Fibroblast of skin of scalp (primary cell): ENCODE measurements around the gene NCLN.
"Not testable (repeated sequence)": the region's sequence is repeated elsewhere in the genome, so short reads cannot be mapped to it uniquely, and the experiment has no call there.

Experiments used
- DNase-seq: peaks from one replicate; pipeline ENCODE4 v3.0.0-alpha.2; 2013

The NCLN gene

DNA sequence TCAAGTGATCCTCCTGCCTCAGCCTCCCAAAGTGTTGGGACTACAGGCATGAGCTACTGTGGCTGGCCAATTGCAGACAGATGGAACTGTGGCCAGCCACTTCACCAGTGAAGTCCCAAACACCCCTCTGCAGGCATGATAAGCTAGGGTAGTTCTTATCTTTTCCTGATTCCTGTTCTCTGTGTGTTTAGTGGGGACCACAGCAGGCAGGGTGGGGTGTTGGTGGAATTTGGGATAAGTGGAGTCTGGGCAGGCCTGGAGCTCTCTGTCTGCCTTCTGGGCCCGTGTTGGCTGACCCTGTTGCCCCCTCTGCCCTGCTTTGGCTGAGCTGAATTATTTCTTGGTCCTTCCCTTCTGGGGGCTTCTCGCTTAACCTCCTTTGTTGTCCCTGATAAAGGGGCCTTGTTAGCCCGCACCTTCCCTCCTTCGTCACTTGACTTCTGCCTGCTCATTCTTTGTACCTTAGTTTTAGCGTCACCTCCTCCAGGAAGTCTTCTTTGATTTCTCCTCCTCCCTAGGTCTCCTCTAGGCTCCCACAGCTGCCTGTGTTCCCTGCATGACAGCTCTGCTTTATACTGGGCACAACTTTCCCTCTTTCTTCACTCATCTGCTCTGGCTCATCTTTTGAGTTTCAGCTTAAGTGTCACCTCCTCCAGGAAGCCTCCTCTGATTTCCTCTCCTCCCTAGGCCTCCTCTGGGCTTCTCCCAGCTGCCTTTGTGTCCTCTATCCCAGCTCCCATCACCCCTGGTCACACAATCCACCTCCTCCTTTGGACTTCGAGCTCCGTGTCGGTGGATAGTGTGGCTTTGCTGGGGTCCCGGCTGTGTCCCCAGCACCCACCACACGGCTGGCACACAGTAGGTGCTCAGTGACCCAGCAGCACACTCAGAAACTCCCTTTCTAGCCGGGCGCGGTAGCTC lies 1.7 kb upstream of the NCLN start:
- no peak for DNase-seq

DNA sequence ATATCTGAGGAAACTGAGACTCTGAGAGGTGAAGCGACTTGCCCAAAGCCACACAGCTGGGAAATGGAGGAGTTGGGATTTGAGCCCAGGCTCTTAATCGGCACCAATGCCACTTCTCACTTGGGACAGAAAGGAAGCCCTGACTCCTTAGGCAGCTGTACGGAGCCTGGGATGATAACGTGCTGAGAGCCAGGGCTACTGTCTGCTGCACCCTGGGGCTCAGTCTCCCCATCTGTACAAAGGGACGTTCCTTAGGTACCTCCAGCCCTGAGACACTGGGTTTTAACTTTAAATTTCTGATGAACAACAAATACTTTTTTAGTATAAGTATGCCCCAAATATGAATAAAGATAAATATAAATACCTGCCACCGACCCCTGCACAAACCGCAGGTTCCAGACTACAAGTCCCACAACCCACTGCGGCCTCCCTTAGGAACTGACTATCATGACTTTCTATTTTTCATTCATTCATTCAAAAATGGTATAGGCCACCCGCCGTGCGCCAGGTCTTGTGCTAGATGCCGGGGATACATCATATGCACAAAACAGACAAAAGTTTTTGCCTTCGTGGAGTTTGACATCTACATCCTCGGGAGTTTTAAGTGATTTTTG lies 776 bp upstream of the NCLN start:
- DNase-seq, result peak; percentile 72

DNA sequence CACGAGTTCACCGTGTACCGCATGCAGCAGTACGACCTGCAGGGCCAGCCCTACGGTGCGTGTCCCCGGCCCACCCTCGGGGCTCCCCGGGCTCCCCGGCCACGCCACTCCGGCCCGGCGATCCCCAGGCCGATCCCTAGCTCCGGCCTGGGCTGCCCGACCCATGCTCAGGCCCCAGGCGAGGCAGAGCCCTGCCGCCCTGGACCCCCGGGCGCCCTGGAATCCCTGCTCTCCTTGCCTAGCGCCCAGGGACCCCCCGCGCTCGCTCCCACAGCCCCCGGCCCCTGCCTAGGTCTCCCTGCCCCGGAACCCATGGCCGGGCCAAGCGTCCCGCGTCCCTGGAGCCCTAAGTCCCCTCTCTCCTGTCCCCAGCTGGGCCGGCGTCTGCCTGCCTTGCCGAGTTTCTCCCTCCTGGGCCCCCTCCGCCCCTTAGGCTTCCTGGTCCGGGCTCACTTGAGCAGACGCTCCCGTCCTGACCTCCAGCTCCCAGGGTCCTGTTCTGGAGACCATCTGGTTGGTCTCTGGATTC lies 494 bp downstream of the NCLN start:
- DNase-seq, result no peak

DNA sequence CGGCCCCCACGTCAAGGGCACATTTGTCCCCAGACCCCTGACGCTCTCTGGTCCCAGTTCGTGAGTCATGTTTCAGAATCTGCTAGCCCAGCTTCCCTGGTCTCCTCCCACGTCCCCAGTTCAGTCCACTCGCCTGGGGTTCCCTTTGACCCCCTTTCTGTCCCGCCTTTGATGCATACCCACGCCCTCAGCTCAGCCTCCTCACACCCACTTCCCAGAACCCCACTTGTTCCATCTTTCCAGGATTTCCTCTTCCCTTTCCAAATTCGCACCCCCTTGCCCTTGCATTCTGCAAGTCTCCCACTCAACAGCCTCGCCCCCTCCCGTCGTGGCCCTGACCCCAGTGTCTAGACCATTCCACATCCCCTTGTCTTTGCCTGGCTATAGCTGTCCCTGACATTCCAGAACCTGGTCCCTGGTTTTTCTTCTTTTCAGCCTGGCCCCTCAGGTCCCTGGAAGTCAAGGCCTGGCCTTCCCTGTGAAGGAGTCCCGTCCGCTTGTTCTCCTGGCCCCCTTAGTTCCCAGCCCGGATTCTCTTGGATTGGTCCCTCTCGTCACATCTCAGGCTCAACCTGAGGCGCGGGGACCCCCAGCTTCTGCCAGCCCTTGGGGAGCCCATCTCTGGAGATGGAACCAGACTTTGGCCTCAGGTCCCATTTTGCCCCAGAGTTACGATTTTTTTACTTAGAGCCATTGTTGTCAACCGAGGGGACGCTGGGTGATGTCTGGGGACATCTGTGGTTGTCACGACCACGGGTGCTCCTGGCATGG lies 1.3 kb downstream of the NCLN start:
- DNase-seq, result no peak

DNA sequence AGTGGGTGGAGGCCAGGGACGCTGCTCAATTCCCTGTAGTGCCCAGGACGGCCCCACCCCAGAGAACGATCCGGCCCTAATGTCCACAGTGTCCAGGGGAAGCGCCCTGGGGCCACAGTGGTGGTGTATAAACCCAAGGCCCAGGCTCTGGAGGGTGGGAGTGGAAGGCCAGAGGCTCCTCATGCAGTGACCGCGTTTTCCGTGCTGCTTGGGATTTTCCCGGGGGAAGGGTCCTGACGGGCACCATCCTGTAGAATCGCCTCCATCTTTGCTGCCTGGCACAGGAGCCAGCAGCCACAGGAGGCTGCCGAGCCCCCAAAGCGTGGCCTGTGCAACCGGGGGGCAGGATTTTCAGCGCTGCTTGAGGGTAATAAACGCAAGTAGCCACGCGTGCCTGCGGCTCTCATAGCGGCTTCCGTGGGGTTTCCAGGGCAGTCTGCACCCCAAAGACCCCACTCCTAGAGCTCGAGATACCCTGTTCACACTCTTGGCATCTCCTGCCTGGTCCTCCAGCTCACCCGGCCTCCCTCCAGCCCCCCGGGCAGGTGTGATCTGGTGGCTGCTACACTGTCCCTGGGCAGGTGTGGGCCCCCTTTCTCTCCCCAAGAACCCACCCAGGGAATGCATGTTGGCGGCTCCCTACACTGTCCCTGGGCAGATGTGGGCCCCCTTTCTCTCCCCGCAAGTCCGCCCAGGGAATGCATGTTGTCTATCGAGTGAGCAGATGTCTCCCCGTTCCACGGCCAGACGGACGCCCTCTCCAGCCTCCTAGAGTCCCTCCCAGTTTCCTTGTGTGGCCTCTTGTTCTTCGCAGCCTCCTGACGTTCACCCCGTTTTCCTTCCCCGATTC lies 2.2 kb downstream of the NCLN start:
- DNase-seq, result no peak

DNA sequence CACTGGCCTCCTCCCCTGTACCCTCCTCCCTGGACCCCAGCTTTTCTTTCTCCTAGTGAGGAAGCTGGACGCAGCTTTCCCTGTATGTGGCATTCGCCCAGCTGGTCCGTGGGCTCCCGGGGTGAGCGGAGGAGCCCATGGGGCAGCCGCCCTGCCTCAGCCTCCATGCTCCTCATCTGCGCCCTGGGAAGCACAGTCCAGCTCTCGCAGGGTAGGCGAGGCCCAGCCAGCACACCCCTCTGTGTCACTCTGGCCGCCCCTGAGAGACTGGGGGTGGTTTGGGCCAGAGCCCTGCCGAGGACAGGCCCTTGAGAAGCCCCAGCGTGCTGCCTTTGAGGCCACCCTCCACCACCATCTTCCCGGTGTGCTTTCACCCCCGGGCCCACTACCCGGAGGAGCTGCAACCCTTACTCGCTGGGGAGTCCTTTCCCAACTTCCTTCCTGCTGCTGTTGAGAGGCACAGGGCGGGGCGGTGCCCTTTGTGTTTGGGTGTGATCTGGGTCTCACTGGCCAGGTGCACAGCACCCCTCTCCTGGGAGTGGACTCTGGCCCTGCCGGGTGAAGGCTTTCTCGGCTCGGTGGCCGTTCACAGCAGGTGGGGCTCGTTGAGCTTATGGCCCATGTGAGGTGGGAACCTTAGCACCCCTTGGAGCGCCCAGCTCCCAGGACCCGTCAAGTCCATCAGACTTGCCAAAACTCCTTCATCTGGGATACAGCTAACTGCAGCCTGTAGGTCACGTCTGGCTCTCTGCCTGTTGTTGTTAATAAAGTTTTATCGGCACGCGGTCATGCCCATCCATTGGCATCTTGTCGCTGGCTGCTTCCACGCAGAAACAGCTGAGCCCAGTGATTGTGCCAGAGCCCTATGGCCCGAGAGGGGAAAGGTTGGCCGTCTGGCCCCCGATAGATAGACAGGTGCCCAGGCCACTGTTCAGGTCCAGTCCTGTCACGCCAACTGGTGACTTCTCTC lies 3.2 kb downstream of the NCLN start:
- no peak for DNase-seq

DNA sequence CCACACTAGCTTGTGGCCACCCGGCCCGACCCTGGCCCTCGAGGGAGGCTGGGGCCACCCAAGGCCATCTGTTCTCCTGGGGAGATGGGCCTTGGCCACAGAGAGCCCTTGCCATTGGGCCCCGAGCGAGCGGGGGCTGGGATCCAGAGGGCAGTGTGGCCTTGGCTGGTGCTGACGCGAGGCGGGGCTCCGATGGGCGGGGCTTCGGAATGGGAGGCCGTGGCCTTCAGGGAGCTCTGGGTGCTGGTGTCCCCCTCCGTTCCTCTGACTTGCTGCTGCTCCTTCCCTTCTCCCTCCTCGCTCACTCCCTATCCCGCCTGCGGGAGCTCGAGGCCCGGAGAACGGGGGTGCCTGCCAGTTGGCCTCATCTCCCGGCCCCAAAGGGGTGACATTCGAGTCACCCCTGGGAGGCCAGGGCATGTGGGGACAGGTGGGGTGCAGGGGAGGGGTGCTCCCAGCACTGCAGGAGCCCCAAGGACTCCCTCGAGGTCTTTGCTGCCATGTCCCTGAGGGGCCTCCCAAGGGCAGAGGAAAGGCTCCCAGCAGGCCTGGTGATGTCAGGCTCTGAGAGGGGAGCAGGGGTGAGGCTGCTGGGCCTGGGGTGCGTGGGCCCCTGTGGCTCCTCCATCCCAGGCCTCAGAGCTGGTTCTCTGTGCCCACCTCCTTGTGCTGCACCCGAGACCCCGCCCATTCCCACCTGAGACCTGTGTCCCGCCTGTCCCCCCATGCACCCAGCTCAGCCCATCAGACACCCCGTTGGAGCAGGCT lies 4.2 kb downstream of the NCLN start:
- DNase-seq, result no peak

DNA sequence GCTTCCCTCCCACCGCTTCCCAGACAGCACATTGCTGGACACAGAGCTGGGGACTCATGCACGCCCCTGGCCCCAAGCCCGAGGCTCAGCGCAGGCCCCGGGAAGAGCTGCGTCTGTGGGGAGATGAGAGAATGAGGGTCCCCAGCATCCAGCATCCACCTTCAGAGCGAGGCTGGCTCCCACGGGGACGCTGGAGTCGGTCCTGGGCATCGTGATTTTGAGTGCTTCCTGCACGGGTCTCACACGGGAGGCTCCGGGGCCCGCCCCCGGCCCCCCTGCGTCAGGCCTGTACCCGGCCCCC lies 4.7 kb downstream of the NCLN start:
- no peak for DNase-seq

DNA sequence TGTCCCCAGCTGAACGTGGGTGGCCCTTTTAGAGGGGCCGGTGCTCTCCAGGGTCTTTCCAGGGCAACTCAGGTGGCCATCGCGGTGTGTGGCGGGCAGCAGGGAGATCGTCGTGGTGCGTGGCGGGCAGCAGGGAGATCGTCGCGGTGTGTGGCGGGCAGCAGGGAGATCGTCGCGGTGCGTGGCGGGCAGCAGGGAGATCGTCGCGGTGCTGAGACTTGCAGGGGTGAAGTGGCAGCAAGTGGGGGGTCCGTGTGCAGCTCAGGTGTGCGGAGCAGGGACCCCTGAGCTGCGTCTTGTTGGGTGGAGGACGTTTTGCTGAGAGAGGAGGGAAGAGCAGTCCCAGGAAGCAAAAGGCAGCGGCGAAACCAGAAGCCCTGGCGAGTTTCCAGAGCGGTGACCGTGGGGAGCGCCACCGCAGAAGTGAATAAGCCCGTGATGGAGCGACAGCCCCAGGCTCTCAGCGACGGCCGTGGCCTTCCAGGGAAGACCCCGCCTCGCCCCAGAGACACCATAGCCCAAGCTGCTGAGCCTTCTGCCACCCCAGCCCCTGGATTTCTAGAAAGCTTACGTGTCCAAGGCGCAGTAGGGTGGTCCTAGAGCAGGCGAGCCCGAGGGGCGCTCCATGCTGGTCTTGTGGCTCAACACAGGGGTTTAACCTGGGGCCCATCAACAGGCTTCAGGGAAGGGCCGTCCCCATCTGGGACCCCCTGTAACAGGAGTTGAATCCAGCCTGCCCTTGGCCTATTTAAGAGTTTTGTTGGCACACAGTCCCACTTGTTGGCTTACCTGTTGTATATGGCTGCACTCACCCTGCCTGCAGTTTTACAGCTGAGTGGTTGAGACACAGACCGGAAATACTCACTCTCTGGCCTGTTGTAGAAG lies 5.4 kb downstream of the NCLN start:
- no peak for DNase-seq

DNA sequence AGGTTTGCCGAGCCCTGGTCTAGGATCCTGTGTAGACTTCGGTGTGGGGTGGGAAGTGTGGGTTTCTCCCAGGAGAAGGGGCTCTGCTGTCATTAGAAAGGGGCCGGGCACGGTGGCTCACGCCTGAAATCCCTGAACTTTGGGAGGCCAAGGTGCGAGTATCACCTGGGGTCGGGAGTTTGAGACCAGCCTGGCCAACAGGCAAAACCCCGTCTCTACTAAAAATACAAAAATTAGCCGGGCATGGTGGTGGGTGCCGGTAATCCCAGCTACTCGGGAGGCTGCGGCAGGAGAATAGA lies 6.0 kb downstream of the NCLN start:
- DNase-seq, result not testable (repeated sequence)

DNA sequence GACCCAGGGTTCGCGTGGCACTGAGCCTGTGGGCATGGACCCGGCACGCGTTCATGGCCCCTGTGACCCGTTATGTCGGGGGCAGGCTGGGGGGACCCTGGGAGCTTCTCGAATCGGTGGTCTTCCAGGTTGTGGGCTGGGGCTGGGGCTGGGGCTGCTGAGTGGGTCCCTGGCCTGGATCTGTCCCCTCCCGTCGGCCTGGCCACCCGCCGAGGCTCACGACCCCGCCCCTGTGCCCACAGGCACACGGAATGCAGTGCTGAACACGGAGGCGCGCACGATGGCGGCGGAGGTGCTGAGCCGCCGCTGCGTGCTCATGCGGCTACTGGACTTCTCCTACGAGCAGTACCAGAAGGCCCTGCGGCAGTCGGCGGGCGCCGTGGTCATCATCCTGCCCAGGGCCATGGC lies 6.5 kb downstream of the NCLN start:
- DNase-seq, result no peak

DNA sequence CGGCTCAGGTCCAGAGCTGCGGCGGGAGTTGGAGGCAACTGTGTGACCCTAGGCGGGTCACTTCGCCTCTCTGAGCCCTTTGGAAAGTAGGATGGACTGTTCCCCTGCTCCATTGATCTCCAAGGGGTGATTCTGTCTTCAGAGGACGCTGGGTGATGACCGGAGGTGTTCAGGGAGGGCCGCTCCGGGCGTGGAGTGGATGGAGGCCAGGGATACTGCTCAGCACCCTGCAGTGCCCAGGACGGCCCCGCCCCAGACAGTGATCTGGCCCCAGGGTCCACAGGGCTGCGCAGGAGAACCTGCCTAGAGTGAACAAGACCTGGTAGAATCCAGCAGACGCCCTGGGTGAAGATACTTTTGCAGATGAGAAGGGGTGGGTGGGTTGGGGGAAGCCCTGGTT lies 7.0 kb downstream of the NCLN start:
- DNase-seq, result no peak

DNA sequence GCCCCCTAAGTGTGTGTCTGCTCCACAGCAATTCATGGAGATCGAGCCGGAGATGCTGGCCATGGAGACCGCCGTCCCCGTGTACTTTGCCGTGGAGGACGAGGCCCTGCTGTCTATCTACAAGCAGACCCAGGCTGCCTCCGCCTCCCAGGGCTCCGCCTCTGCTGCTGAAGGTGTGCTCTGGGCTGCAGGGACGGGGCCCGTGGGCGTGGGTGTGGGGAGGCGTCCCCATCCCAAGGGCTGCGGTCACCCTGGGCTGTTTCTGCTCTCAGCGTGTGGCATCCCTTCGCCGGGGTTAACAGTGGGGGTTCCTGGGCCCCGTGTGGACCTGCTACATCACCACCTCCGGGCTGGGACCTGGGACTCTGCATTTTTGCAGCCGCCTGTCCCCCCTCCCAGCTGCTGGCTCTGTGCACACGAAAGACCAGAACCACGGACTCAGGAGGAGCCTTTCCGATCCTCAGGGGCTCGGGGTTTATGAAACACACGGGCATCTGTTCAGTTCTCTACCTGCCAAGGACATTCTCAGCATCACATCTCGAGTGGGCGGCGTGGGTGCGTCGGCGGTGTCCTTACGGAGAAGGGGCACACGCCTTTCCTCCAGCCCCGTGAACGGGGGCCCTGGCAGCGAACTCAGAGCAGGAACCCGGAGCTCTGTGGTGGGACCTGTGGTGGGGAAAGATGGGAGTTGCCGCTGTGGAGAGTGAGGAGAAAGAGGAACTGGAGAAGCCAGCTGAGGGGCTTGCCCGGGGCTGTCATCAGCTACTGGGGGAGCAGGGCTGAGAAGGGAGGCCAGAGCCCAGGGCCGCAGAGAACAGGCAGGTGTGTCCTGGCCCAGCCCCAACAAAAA lies 7.8 kb downstream of the NCLN start:
- DNase-seq, result no peak

DNA sequence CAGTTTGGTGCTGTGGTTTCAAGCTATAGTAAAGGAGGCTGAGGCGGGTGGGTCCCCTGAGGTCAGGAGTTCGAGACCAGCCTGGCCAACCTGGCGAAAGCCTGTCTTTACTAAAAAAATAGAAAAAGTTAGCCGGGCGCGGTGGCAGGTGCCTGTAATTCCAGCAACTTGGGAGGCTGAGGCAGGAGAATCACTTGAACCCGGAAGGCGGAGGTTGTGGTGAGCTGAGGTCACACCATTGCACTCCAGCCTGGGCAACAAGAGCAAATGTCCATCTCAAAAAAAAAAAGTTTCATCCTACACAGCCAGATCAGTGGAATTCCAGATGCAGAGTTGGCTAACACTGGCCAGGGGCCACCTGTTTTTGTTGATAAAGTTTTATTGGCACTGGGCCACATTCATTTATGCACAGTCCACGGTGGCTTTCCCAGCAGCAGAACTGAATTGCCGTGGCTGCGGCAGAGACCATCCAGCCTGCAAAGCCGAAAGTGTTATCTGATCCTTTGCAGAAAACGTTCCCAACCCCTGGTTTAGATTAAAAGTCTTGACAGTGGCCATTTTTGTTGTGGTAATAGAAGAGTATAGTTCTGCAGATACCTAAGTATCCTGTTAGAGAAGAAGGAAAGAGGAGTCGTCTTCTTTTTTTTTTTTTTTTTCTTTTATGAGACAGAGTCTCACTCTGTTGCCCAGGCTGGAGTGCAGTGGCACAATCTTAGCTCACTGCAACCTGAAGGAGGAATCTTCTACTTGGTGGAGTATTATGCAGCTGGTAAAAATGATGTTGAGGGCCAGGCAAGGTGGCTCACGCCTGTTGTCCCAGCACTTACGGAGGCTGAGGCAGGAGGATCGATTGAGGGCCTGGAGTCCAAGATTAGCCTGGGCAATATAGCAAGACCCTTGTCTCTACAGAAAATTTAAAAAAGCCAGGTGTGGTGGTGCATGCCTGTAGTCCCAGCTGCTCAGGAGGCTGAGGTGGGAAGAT lies 8.7 kb downstream of the NCLN start:
- no peak for DNase-seq

DNA sequence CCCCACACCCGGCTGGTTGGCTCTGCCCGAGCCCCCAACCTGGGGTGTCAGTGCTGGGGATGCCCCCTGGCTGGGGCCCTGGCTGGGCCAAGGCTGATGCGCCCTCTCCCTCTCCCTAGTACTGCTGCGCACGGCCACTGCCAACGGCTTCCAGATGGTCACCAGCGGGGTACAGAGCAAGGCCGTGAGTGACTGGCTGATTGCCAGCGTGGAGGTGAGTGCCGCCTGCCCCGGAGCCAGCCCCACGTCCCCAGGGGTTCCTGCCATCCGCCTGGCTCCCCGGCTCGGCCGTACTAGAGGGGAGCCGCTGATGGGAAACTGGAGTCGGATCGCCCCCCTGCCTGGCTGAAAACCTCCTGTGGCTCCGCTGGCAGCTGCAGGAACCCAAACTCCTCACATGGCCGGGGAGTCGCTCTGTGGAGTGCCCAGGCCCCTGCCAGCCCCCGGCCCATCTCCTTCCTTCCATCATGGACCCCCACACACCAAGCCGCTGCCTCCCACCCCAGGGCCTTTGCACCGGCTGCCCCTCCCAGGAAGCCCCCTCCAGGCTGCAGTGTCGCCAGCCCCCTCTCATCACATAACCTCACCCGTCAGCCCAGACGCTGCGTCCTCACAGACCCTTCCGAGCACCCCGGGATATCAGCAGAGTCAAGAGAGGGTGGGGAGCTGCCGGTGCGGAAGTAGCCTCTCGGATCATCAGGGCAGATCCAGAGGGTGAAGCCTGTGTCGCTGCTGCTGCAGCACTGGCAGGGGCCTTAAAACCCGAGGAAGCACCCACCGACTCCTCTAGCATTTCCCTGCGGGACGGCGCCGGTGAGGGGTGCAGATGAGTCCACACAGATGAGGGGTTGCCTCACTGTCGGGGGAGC lies 10.6 kb downstream of the NCLN start:
- DNase-seq, result no peak

DNA sequence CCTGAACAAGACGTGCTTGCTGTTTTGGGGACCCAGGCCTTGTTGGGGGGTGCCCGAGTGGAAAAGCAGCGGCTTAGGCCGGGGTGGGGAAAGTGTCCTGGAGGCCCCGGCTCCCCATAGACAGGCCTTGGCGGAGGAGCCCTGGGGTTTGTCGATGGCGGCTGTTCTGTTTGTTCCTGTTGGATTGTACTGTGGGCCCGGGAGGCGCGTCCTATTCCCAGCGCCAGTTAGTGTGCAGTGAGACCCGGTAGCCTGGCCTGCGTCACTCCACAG lies 11.1 kb downstream of the NCLN start:
- DNase-seq, result no peak
